Measurements from ENCODE around the gene HDAC11.
"Not testable (repeated sequence)": the region's sequence is repeated elsewhere in the genome, so short reads cannot be mapped to it uniquely, and the experiment has no call there.

Gene HDAC11

DNA sequence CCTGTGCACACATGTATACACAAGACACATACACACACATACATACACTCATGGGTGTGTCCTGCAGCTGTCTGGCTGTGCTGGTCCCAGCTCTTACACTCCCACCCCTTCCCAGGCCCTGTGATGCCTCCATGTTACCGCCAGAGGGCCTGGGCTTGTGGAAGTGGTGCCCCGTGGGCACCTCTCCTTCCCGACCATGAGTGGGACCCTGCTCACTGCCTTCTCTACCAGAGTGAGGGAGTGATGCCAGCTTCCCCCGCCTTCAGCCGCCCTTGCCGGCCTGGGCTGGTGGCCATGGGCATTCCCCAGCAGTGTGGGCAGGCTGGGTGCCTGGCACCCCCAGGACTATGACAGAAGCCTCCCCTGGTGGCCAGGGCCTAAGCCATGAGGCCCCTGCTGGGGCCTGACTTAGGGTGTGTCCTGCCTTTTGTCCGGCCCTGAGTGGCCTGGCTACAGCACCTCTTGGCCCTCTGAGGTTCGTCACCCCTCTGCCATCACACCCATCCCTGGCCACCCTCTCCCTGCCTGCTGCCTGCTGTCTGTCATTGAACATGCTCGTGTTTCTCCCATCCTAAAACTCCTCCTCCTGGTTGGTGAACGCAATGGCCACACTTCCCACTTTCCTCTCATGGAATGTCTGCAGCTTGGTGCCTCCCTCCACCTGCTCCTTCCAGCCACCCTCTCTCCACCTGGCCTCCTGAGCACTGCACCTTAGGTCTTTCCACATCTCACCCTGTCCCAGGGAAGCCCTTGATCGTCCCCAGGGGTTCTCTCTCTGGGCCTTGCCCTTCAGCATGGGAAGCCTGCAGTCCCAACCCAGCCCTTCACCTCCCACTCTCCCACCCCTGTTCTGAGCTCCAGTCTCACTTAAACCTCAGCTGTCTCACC lies 14.6 kb downstream of the HDAC11 start:
- no peak overlapping the region for H3K27ac Mint-ChIP-seq
- peaks cover 3% of the 10 kb centered on the region for H3K4me1 Mint-ChIP-seq (ENCODE audit: low read depth)
- H3K27me3 Mint-ChIP-seq = no peaks in the 10 kb centered on the region
- H3K9me3 Mint-ChIP-seq = no peaks in the 10 kb centered on the region
- no peaks in the 10 kb centered on the region for H3K36me3 Mint-ChIP-seq (ENCODE audit: low read depth)
- DNase-seq = no peak
- H3K4me3 Mint-ChIP-seq = no peak overlapping the region

DNA sequence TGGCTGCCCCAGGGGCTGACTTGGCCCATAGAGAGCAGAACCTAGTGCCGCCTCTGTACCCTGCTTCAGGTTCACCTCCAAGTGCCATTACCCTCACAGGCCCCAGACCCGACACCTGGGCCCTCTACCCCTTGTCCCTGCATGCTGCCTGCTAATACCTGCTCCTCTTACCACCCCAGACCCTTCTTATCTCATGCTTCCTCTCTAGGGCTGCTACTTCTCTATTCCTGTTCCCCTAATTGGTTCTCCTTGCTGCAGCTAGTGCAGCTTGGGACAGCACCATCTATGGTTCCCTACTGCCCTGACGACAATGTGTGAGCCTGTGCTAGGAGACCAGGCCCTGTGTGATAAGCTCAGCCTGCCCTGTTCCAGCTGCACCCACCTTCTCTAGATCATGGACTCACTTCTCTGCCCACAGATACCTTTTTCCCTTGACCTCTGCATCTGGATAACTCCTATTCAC lies 15.3 kb downstream of the HDAC11 start:
- H3K27me3 Mint-ChIP-seq = no peaks in the 10 kb centered on the region
- H3K4me3 Mint-ChIP-seq = no peak overlapping the region
- no peaks in the 10 kb centered on the region for H3K9me3 Mint-ChIP-seq
- peaks cover 3% of the 10 kb centered on the region for H3K4me1 Mint-ChIP-seq (ENCODE audit: low read depth)
- no peak overlapping the region for H3K27ac Mint-ChIP-seq
- no peak for DNase-seq
- no peaks in the 10 kb centered on the region for H3K36me3 Mint-ChIP-seq (ENCODE audit: low read depth)

DNA sequence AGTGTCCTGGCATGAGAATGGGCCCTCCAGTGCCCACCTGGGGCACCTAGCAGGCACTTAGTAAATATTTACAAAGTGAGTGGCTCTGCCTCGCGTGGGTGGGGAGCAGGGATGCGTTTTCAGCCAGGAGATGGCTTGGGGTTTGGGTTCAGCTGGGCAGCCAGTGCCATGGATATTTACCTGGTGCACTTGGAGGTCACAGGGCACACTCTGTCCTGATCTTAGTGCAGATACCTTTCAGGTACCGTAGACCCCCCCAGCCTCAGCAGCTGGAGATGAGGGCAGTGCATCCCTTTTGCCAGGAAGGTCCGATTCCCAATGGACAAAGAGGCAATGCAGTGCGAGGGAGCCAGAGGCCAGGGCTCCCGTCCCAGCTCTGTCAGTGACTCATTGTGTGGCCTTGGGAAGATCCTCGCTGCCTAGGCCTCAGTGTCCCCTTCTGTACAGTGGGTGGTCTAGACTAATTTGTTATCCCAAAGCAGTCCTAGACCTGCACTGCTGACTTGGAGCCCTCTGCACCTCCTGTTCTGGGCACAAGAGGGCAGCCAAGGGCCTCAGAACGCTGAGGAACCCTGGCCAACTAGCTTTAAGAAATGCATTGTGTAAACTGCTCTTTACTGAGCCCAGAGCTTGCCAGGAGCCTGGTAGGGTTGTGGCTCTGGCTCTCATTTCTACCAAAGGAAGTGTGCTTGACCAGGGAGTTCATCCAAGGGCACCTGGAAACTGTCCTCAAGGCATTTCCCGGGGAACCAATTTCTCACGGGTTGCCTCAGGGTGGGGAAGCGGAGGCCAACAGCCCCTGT lies 16.0 kb downstream of the HDAC11 start:
- Mint-ChIP-seq H3K4me3 (no peak overlapping the region), H3K4me1 (ENCODE audit: low read depth) (peaks cover 3% of the 10 kb centered on the region), H3K27ac (no peak overlapping the region), H3K36me3 (ENCODE audit: low read depth) (no peaks in the 10 kb centered on the region), H3K27me3 (no peaks in the 10 kb centered on the region), H3K9me3 (no peaks in the 10 kb centered on the region)
- DNase-seq = peak; percentile 81

DNA sequence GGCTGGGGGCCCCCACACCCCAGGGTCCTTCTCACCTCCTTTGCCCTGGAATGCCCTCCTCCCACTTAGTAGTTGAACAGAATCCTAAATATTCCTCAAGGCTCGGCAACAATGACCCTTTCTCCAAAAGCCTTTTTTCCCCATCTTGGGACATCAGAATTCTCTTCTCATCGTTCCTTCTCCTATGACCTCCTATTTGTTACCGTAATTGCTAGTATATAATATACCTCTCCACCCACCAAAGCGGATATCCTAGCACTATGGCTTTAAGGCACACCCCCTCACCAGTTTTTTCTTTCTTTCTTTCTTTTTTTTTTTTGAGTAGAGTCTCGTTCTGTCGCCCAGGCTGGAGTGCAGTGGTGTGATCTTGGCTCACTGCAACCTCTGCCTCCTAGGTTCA lies 16.8 kb downstream of the HDAC11 start:
- H3K36me3 Mint-ChIP-seq (ENCODE audit: low read depth) = no peaks in the 10 kb centered on the region
- H3K4me1 Mint-ChIP-seq (ENCODE audit: low read depth) = peaks cover 3% of the 10 kb centered on the region
- no peaks in the 10 kb centered on the region for H3K27me3 Mint-ChIP-seq
- DNase-seq = no peak
- no peak overlapping the region for H3K4me3 Mint-ChIP-seq
- H3K9me3 Mint-ChIP-seq = no peaks in the 10 kb centered on the region
- H3K27ac Mint-ChIP-seq = no peak overlapping the region

DNA sequence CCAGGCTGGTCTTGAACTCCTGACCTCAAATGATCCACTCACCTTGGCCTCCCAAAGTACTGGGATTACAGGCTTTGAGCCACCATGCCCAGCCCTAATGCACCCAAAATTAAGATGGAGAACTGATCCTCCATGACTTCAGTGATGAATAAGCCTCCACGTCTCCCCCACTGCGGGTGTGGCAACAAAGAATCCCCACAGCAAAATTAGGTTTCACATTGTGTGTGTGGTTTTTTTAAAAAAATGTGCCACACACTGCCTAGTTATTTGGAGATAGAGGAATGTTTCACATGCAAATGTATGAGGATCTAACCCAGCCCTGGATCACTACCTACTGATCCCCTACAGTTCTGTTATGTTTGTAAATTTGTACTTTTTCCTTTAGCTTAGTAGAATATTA lies 17.3 kb downstream of the HDAC11 start:
- peaks cover 3% of the 10 kb centered on the region for H3K4me1 Mint-ChIP-seq (ENCODE audit: low read depth)
- no peaks in the 10 kb centered on the region for H3K36me3 Mint-ChIP-seq (ENCODE audit: low read depth)
- H3K27ac Mint-ChIP-seq = no peak overlapping the region
- no peaks in the 10 kb centered on the region for H3K27me3 Mint-ChIP-seq
- H3K4me3 Mint-ChIP-seq = no peak overlapping the region
- no peaks in the 10 kb centered on the region for H3K9me3 Mint-ChIP-seq
- DNase-seq = no peak

DNA sequence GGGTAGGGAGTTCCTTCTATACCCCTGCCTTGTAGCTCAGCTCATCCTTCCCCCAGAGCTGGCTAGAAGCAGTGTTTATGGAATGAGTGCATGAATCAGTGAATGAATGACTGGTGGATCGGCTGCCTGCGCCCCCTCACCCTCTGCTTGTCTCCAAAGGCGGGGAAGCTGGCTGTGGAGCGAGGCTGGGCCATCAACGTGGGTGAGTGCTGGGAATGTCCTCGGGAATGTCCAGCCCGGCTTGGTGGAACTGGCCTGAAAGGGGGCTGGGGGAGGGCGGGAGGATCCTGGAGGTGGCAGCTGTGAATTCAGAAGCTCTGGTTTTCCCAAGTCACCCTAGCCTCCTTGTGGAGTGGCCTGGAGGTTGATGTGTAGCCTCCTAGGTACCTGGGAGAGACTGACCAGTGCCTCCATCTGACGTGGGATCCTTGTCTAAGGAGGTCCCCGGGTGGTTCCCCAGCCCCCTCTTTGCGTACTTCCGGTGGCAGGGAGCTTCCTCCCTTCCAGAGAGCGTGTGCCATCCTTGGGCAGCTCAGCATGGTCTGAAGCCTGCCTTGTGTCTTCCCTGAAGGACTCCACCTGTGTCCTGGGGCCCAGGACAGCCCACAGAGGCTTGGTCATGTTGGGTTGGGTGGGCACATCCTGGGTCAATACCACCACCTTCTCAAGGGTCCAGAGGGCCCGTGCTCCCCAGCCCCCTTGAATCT lies 18.4 kb downstream of the HDAC11 start:
- no peaks in the 10 kb centered on the region for H3K36me3 Mint-ChIP-seq (ENCODE audit: low read depth)
- DNase-seq = no peak

DNA sequence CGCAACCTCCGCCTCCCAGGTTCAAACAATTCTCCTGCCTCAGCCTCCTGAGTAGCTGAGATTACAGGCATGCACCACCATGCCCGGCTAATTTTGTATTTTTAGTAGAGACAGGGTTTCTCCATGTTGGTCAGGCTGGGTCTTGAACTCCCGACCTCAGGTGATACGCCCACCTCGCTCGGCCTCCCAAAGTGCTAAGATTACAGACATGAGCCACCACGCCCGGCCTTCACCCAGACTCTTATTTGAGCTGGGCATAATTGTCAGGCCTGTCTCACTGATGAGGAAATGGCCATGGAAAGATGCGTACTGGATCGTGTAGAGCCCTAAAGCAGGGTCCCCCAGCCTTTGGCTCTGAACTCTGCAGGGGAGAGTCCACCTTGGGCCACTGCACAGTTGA lies 19.1 kb downstream of the HDAC11 start:
- H3K36me3 Mint-ChIP-seq (ENCODE audit: low read depth); H3K4me1 Mint-ChIP-seq (ENCODE audit: low read depth); H3K27ac Mint-ChIP-seq; H3K4me3 Mint-ChIP-seq; DNase-seq; H3K27me3 Mint-ChIP-seq; H3K9me3 Mint-ChIP-seq: not testable (repeated sequence)

More for the DNA sequence above, 18.4 kb downstream of the HDAC11 start:
- Mint-ChIP-seq H3K4me3 (no peak overlapping the region), H3K4me1 (ENCODE audit: low read depth) (peaks cover 3% of the 10 kb centered on the region), H3K9me3 (no peaks in the 10 kb centered on the region), H3K27ac (no peak overlapping the region), H3K27me3 (no peaks in the 10 kb centered on the region)

DNA sequence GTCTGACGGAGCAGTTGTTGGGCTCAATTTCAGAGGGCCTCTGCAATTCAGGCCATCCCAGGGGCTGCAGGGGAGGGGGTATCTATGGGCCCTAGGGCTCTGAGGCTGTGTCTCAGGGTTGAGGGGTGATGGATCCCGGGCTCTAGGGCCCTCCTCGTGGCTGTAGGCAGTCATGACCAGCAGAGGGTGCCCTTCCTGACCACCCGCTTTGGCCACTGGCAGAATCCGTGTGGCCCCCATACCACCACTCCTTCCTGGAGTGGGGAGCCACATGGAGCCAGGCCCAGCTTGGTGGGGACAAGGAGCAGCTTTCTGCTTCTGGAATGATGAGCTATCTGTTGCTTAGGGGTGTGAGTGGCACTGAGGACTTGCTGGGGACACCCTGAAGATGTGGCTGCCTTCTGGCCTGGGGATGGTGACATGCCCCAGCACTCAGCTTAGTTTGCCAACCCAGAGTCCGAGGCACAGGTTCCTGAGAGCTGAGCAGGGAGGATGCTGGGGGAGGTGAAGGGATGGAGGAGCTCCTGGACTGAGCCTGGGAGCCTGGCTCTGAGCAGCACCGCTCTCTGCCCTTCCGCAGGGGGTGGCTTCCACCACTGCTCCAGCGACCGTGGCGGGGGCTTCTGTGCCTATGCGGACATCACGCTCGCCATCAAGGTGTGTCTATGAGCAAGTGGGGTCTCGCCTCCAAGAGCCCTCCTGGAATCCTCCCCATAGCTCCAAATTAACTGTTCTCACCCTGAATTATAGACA lies 20.2 kb downstream of the HDAC11 start:
- Mint-ChIP-seq H3K9me3 (no peaks in the 10 kb centered on the region), H3K27ac (no peak overlapping the region), H3K4me3 (no peak overlapping the region), H3K27me3 (no peaks in the 10 kb centered on the region), H3K36me3 (ENCODE audit: low read depth) (no peaks in the 10 kb centered on the region), H3K4me1 (ENCODE audit: low read depth) (peaks cover 3% of the 10 kb centered on the region)
- no peak for DNase-seq

DNA sequence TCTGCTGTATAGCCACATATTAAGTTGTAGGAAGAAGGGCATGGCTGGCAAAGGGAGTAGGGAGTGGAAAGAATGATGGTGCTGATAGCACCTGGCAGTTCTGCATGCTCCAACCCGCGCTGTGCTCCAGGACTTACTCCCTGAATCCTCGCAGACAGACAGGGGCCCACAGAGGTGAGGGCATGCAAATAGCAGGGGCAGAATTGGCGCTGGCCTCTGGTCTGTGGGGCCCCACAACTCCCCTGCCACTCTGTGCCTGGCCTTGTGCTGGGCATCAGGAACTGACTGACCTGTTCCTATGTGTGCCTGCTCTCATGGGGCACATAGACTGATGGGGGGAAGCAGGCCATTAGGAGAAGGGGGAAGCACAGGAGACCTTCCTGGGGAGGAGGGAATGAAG lies 20.9 kb downstream of the HDAC11 start:
- Mint-ChIP-seq H3K4me3 (no peak overlapping the region), H3K27ac (no peak overlapping the region), H3K27me3 (no peaks in the 10 kb centered on the region), H3K4me1 (ENCODE audit: low read depth) (peaks cover 3% of the 10 kb centered on the region), H3K9me3 (no peaks in the 10 kb centered on the region), H3K36me3 (ENCODE audit: low read depth) (no peaks in the 10 kb centered on the region)
- no peak for DNase-seq

DNA sequence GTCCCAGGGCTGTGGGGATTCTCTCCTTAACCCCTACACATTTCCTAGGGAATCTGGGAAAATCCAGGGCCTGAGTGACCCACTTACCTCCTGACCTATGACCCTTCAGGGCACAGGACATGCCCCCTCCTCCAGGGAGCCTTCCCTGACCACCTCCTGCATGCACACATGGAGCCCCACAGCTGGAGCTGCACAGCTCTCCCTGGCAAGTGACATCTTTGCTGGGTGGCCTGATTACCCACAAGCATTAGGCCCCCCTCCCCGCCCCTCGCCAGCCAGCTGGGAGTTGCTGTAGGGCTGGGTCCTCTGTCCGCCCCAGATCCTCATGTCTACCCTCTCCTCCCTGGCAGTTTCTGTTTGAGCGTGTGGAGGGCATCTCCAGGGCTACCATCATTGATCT lies 21.4 kb downstream of the HDAC11 start:
- Mint-ChIP-seq H3K27ac (no peak overlapping the region), H3K36me3 (ENCODE audit: low read depth) (no peaks in the 10 kb centered on the region), H3K27me3 (no peaks in the 10 kb centered on the region), H3K9me3 (no peaks in the 10 kb centered on the region), H3K4me1 (ENCODE audit: low read depth) (peaks cover 3% of the 10 kb centered on the region), H3K4me3 (no peak overlapping the region)
- DNase-seq = no peak

DNA sequence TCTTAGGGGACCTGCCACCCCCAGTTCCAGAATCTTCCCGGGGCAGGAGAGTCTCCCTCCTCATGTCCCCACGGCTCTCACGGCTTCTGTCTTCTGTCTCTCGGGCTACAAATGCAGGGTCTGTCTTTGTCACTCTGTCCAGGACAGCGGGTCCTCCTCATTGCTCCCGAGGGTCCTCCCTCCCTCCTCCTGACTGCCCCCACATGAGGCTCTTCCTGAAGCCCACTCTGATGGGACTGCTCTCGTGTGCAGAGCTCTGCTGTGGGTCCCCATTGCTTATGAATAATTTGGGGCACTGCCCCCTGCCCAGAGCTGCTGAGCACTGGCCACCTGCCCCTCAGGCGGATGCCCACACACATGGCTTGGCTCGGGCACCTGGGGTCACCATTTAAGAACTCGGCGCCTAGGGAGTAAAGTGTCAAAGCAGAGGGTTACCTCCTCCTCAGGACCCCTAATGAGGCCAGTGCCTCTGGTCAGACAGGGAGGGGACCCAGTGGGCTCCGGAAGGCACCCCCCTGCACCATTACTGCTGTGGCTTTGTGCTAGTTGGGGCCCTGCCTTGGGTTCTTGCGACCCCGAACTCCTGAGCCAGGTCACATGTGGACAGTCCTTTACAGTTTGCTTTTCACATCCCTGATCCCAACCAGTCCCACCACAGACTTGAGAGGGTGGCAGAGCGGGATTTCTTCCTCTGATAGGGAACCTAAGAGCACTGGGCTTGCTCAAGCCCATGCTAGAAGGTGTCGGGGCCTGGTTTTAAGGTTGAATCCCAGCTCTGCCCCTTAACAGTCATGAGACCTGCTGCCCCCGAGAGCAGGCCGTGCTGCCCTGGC lies 22.1 kb downstream of the HDAC11 start:
- no peaks in the 10 kb centered on the region for H3K36me3 Mint-ChIP-seq (ENCODE audit: low read depth)
- DNase-seq = no peak
- no peak overlapping the region for H3K4me3 Mint-ChIP-seq
- H3K27ac Mint-ChIP-seq = no peak overlapping the region
- H3K4me1 Mint-ChIP-seq (ENCODE audit: low read depth) = peaks cover 3% of the 10 kb centered on the region
- H3K9me3 Mint-ChIP-seq = no peaks in the 10 kb centered on the region
- no peaks in the 10 kb centered on the region for H3K27me3 Mint-ChIP-seq

DNA sequence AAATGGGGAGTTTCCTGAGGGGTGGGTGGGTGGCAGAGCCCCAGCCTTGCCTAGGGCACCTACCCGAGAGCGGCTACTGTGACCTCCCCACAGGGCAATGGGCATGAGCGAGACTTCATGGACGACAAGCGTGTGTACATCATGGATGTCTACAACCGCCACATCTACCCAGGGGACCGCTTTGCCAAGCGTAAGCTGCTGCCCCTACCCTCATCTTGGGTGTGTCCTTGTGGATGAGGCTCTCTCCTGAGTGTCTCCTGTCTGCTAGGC lies 22.6 kb downstream of the HDAC11 start:
- H3K4me1 Mint-ChIP-seq (ENCODE audit: low read depth) = no peaks in the 10 kb centered on the region
- H3K9me3 Mint-ChIP-seq = no peaks in the 10 kb centered on the region

DNA sequence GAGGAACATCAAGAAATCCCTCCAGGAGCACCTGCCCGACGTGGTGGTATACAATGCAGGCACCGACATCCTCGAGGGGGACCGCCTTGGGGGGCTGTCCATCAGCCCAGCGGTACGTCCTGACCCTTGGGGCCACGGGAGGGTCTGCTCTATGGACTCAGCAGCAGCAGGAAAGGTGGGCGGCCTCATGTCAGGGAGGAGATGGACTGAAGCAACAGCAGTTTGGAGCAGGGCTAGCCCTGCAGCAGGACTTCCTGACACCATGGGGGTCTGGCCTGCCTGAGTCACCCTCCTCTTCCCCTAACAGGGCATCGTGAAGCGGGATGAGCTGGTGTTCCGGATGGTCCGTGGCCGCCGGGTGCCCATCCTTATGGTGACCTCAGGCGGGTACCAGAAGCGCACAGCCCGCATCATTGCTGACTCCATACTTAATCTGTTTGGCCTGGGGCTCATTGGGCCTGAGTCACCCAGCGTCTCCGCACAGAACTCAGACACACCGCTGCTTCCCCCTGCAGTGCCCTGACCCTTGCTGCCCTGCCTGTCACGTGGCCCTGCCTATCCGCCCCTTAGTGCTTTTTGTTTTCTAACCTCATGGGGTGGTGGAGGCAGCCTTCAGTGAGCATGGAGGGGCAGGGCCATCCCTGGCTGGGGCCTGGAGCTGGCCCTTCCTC lies 24.2 kb downstream of the HDAC11 start:
- no peaks in the 10 kb centered on the region for H3K27me3 Mint-ChIP-seq
- no peaks in the 10 kb centered on the region for H3K9me3 Mint-ChIP-seq
- DNase-seq = no peak
- no peak overlapping the region for H3K27ac Mint-ChIP-seq
- no peaks in the 10 kb centered on the region for H3K36me3 Mint-ChIP-seq (ENCODE audit: low read depth)
- no peaks in the 10 kb centered on the region for H3K4me1 Mint-ChIP-seq (ENCODE audit: low read depth)
- no peak overlapping the region for H3K4me3 Mint-ChIP-seq

More for the DNA sequence above, 22.6 kb downstream of the HDAC11 start:
- Mint-ChIP-seq H3K36me3 (ENCODE audit: low read depth) (no peaks in the 10 kb centered on the region), H3K27ac (no peak overlapping the region), H3K4me3 (no peak overlapping the region), H3K27me3 (no peaks in the 10 kb centered on the region)
- DNase-seq = no peak

Measured in activated T-cell treated with anti-CD3 and anti-CD28 coated beads, Interleukin-2, amount 50 U/mL, for 24 hours (primary cell).